Cerebellar cortex (tissue), 1 donor: ENCODE data around the gene FEZ2.

ENCODE experiments used
- DNase-seq: peaks from one replicate; pipeline ENCODE4 v3.0.0-alpha.2; 2015; ENCODE audit warnings: low spot score

Gene FEZ2

DNA sequence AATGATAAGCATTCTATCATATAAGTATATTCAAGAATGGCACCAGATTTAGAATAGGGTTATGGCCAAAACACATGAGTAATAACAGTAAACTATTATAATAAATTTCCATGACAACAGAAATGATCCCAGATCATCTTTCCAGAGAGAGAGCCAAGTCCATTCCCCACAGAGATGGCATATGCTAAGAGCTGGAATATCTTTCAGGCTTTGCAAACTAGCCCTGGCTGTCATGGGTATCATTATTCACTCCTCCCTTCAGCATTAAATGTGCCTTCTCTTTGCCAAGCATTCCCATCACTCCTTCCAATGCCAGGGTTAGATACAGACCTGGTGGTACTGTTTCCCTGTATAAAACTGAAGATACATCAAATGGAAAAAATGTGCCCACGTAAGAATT is 10.9 kb downstream of the FEZ2 start:
- DNase-seq = peak; percentile 90

DNA sequence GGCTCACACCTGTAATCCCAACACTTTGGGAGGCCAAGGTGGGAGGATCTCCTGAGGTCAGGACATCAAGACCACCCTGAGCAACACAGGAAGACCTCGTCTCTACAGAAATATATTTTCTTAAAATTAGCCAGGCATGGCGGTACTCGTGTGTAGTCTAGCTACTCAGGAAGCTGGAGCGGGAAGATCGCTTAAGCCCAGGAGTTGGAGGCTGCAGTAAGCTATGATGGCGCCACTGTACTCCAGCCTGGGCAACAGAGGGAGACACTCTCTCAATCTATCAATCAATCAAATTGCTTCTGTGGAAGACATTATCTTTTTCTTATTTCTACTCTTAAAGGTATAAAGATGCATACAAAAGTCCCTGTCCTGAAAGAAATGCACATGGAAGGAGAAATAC is 11.3 kb downstream of the FEZ2 start:
- DNase-seq = no peak

DNA sequence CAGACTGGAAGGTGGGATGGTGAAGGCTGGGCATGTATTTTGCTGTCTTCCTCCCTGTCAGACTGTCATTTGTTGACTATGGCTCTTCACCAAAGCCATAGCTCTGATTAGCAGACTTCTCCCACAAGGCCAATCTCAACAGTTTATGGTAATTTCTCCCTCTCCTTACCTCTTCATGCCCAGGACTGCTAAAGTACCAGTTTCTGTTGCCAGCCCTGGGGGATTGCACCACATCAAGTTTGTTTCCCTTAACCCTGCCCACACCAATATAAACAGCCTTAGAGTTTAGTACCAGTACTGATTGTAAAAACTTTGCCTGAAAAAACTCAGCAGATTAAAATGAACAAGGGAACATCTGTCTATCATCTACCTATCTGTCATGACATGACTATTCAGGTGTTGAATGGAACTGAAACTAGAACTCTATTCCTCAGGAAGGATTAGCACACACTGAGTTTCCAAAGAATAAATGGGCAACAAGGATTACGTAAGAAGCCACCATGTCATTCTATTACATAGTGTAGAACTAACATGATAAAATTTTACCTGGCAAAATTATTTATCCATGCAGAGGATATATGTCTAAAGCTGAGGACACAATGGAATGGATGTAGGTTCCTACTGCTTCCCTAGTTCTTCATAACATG is 13.7 kb downstream of the FEZ2 start:
- no peak for DNase-seq

DNA sequence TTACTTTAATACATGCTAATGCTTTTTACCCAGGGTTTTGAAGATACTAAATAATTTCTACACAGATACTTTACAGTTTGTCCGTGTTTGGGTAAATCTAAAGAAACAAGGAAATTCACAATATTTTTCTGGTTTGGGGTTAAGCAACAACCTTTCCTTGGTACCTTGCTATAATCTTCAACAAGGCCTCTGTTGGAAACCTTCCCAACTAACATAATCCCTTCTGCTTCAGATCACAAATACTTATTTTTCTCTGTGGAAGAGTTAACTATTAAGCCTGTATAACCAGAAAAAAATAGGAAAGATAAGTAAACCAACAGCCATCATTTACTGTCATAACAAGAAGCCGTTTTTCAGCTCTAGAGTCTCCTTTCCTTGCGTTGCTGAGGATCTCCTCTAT is 15.0 kb downstream of the FEZ2 start:
- no peak for DNase-seq

DNA sequence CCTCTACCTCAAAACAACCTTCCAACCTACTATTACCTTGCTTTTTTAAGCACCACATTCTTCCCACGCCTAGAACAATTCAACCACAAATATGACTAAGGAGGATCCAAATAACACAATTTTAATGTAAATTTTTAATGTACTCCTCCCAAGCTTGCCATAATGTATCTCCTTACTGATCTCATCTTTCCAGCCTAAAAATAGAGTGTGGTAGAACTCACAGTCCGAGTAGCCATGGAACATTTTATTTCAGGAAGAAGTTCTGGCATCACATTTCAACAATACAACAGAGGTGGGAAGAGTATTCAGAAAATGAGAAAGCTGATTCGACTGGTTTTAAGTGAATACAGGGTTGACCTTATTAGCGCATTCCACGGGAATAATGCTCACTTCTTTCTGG is 15.4 kb downstream of the FEZ2 start:
- no peak for DNase-seq

DNA sequence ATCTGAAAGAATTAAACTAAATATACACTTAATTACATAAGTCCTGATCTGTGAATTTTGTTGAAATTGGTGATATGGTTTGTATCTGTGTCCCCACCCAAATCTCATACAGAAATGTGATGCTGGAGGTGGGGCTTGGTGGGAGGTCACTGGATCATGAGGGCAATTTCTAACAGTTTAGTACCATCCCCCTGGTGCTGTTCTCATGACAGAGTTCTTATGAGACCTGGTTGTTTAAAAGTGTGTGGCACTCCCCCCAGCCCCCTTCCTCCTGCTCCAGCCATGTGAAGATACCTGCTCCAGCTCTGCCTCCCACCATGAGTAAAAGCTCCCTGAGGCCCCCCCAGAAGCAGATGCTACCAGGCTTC is 18.7 kb downstream of the FEZ2 start:
- no peak for DNase-seq

DNA sequence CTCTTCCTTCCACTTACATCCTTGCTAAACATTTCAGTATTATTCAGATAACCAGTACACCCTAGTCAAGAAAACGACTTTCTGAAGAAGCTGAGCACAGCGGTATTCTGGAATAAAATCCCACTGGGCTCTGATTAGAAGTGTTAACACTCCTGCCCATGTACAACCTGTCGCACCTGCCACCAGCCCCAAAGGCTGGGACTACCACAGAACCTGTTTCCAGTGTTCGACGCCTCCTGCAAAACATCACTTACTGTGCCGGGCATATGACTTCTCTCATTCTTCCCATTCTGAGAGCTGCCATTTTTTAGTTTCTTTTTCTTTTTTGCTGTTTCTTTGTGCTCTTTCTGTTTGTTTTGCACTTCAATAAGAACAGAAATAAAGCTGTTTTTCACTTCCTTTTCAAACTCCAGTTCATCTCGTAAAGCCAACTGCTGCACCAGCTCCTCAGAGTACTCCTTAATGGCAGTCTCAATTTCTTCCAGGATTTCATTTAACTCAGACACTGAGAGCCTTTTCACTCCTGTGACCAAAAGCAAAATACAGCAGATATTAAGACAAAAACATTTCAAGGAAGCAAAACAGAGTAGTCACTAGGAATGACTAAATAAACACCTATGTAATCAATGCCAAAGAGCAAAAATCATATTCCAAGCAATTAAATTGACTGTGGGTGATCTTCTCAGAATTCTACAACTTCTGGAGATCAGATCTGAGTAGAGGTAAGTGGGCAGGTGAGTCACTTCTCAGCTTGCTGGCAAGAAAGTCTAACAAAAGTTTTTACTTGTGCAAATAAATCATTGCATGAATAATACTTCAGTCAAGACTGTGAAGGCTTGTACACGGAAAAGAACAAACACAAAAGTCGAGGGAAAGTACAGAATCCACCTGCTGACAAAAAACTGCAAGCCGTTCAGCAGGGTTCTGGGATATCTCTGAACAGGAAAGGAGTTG is 19.3 kb downstream of the FEZ2 start:
- no peak for DNase-seq

DNA sequence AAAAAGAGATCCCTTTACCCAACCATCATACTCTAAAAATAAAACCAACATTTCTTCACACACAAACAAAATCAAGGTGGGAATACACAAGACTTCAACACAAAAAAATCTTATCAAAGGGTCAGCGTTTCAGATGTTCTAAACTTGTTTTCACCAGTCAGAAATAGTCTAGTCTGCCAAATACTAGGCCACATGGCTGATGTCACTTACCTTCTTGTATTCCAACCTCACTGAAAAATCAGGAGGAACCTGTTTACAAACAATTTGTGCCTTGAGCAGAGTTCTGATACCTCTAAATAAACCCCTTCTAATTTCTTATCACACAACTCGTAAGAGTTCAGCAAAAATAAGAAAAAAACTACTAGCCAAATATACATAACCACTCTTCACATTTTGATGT is 20.1 kb downstream of the FEZ2 start:
- no peak for DNase-seq

DNA sequence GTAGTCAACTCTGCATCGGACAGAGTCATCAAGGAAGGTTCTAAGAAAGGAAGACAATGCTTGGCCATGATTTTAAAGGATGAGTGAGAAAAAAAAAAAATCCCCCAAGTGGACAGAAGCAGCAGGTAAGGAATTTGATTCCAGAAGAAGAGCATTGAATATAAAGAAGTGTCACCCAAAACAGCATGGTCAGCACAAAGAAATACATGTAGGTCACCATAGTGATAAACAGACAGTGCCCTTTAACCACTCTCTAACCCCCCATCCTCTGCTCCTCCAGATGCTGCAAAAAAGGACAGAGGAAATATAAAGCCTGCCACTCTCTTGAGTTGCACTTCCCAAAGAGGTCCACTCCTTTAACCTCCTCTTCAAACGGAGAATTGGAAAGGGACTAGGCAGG is 23.4 kb downstream of the FEZ2 start:
- DNase-seq = no peak

DNA sequence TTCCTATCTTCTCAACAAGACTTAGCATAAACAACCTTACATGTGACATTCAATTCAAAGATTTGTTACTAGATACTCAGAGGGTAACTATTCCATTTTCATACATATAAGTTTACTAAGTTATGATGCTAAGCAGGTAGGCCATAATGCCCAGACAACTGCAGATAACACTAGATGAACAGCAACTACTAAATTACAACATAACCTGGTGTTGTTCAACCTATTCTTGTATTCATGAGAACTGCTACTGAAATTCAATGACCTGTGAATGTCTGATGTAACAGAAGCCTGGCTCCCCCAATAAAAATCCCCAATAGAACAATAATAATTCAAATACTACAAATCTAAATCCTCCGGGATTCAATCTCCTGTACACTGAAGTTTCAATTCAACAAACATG is 24.8 kb downstream of the FEZ2 start:
- DNase-seq = no peak

DNA sequence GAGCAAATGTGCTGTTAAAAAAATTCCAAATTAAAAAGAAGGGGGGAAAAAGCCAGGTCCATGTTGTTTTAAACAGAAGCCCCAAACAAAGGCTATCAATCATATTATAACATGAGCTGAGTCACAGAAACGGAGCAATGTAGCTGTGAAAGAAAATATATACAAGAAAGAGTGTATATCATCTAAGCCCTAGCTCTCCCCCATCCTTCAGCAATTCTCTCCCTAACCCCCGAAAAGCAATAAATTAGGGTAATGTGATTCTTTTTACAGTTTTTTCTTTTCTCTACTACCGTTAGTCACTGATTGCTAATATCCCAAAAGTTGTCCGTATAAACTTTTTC is 25.3 kb downstream of the FEZ2 start:
- DNase-seq = no peak

DNA sequence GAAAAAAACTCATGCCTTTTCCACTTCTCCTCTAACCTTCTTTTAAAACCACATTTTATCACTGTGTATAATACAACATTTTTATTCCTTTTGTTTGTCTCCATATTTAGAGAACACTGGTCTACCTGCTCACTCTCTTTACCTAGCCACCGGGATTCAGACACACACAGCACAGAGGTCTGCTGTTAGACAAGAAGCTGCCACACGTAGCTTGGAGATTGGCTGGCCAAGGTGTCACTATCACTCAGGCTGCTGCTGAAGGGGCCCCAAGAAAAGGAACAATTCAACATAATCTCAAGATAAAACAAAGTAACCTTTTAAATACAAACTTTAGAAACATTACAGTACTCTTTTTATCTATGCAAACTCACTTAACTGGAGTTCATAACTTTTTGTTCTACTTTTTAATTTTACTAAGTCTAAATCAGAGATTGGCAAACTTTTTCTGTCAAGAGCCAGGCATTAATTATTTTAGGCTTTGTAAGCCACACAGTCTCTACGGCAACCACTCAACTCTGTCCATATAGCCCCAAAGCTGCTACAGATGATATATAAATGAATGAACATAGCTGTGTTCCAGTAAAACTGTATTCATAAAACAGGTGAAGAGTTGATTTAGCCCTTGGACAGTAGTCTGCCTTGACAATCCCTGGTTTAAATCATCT is 25.8 kb downstream of the FEZ2 start:
- no peak for DNase-seq

DNA sequence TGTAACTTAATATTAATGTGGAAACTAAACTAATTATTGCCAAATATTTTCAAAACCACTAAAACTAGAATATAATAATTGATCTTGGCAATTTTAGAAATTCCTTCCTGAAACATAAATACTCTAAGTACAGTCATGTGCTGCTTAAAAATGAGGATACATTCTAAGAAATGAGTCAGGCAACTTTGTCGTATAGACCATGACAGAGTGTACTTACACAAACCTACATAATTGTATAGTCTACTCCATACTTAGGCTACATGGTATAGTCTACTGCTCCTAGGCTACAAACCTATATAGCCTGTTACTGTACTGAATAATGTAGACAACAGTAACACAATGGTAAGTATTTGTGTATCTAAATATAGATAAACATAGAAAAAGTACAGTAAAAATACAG is 27.6 kb downstream of the FEZ2 start:
- DNase-seq = no peak

DNA sequence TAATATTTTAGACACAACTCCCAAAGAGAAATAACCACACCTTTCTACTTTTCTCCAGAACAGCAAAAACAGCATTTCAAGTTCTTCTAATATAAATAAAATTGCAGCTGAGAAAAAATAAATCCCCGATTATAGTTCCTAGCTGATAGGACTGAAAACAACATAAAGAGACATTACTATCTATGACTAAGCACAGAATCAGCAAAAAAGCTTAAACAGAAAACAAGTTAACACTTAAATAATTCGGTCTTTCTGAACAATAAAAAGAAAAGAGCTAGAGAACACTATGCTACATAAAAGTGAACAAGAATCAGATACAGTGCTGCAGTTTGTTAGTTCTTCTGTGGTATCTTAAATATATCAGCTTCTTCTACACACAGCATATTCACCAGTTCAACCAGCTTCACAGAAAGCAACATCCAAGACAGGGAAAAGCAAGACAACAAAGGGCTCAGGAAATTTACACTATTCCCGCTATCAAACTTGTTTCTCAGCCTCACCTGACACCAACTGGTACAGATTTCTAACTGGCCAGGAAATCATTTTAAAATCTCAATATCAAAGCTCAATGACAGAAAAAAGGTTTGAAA is 28.6 kb downstream of the FEZ2 start:
- no peak for DNase-seq

DNA sequence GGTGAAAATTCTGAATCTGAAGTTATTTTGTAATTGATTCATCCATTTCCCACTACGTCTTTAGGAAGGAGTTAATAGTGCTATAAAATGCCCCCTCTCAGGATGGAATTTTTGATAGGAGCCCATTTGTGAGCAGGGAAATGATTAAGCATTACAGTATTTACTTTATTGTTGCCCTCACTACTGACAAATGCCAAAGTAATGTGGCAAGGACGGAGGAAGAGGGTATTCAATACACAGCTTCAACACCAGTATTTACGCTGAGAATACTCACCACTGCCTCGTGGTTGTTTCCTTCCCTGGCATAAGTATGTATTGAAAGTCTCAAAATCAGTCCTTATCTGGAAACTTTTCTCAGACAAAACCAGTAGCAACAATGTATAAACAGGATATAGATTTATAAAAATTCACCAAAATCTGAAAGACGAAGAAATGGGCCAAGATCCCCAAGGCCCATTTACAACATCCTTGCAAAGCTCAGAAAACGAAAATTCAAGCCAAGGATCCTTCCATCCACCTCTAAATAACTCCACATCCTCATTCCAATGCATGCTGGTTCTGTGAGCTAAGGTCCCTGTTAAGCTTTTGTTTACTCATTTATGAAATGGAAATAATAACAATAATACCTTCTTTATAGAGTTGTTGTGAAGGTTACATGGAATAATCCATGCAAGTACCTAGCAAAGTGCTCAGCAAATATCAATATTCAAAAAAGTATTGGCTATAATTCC is 29.3 kb downstream of the FEZ2 start:
- DNase-seq = no peak

DNA sequence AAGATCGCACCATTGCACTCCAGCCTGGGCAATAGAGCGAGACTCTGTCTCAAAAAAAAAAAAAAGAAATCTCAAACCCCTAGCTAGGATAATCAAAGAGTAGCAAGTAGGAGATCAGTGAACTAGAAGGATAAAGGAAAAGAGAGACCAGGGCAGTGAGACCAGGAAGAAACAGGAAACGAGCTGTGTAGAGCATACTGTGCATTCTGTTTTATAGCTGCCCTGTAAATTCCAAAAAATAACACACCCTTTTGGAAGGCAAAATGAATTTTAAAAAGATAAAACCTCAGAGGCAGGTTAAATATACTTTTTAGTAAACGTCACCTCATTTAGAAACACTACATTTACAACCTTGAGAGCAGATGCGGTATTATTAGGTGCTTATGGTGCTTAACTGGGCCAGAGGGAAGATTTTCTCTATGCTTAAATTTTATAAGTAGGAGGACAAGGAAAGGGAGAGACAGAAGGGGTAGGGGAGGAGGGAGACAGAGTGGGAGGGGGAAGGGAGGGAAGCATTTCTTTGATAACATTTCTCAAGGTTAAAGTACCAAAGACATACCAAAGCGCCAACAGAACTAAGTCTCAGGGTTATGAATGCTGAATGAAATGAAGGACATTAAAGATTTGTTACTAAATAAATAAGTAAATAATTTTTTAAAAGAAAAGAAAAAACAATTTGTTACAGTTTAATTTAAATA is 30.1 kb downstream of the FEZ2 start:
- no peak for DNase-seq

DNA sequence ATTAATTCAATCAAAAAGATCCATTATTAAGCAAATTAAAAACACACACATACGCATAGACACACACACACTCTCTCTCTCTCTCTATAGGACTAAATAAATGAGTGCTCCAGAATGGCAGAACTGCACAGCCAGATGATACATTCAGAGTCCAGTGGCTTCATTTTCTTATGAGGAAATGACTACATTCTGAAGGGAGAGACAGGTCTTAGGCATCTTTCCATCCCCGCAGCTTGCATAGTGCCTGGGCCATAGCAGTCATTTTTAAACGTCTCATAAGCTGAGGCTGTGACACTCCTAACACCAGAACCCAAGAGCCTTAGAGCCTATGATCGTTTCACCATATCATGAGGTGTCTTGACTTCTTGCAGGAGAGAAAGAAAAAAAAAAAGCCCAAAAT is 31.1 kb downstream of the FEZ2 start:
- no peak for DNase-seq

DNA sequence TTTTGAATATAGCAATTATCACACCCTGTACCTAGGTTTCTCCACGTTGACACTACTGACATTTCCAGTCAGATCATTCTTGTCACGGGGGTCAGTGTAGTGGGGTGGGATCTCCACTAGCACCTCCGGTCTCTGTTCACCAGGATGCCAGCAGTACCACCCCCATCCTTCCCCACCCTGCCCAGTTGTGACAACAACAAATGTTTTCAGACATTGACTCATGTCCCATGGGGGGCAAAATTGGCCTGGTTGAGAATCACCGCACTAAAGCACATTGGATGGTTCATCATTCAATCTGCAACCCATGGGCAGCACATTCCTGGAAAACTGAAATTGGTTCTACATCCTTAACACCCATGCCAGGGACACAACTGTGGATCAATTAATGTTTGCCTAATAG is 32.3 kb downstream of the FEZ2 start:
- DNase-seq = no peak

DNA sequence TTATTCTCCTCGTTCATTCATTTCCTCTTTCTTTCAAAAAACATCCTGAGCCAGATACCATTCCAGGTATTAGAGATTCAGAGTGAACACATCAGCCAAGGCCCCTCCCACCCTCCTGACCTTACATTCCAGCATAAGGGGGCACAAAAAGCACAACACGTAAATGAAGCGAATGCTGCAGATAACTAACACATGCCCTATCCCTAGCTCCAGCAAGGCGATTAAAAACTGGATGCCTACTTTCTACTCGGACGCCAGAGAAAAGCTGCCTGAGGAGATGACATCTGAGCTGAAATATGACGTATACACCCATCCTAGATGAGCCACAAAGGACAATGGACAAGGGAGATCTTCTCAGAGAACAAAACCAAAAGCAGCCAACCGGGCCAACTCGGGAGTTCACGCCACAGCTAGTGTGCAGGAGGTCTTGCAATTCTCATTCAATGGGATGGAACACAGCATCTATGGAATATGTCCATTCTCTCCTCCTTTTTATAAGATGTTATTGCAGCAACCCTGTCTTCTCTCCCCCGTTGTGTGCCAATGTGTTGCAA is 33.5 kb downstream of the FEZ2 start:
- DNase-seq = no peak

DNA sequence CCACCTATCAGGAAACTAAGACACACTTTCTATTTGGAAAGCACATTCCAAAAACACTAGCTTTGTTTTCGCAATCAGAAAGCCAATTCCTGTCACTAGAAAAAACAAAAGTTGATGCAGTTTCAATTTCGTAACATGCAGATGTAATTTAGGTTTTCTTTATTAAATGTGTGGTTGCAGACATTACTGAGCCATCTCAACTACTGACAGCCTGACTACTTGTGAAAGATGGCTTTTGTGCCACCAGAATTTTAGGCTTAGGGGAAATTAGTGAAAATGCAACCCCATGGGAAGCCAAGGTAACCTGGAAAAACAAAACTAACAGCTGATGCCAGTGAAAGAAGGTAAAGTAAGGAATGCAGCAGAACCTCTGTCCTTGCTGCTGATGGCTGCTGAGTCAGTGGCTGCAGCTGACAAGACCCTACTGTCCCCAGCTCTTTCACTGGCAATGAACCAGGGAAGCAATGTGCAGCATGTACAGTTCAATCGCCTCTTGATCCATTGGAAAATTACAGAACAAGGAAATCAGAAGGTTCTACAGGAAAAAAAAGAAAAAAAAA is 34.9 kb downstream of the FEZ2 start:
- DNase-seq = no peak

DNA sequence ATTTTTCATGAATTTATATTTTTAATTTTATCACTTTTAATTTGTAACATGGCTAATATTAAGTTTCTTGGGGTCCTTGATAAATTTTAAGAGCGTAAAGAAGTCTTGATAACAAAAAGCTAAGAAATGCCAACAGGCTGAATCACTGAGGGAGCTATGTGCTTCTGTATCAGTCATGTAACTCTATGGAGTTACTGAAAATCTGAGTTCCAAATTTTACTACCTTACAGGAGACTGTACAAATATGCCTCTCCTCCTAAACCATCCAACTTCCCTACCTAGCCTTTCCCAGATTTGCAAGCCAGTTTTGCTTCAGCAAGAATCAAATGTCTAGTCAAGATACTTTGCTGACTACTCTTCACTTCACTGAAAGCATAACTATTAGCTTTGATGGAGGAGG is 35.7 kb downstream of the FEZ2 start:
- DNase-seq = no peak
